Measurements from ENCODE around the gene RNF103. TPM values are rescaled to one million over a fixed set of nuclear protein-coding genes. Genes with fewer than 3 reads are reported as not detected.
A peak's percentile ranks its signal among the peaks of the same experiment; 100 is the strongest.

RNF103 gene
- total and polyA plus RNA-seq, 2 of the 8 experiments (the other 6 are each of a cell fraction or from before 2014, with no cell fraction given) = 3.3 to 7.4 TPM

GRCh38 chr2:86566158-86566820, 57.4 kb downstream of the RNF103 start:
- H2AK5ac ChIP-seq (ENCODE audit: low read depth, low read length) = no peak overlapping the region
- H3K56ac ChIP-seq (replicated peaks; ENCODE audit: insufficient read length, low read depth, low read length) = no peak overlapping the region
- no peaks in the 10 kb centered on the region for H3K36me3 ChIP-seq (ENCODE audit: control insufficient read depth in 2 of 4, insufficient read depth in 4 of 4, low read length in 3 of 4)
- H3K4me3 ChIP-seq (ENCODE audit: extremely low read depth in 1 of 4, insufficient read depth in 2 of 4, low read depth in 3 of 4, low read length in 4 of 4) = no peak overlapping the region
- no peaks in the 10 kb centered on the region for H3K9me3 ChIP-seq (ENCODE audit: insufficient read depth in 2 of 2, low read depth in 1 of 2, low read length in 1 of 2)
- H3K9ac ChIP-seq (replicated peaks in 1 of 4; ENCODE audit: extremely low read depth in 1 of 4, low read depth in 3 of 4, low read length in 3 of 4) = no peak overlapping the region; a peak in 1 of 7 replicates
- WGBS, 2 experiments (ENCODE audit: extremely low coverage in 1 of 2, insufficient coverage in 1 of 2, insufficient read length in 1 of 2, insufficient replicate concordance in 2 of 2, low coverage in 1 of 2, low lambda C conversion rate in 2 of 2, missing lambda C conversion rate in 1 of 2) = 84% methylated on average over 6 of the region's 6 CpGs; no CpG with 5 or more reads in 1 of the 2 experiments
- H3K79me2 ChIP-seq (ENCODE audit: control insufficient read depth in 1 of 2, insufficient read depth in 2 of 2, low read length in 2 of 2) = peaks cover 0 to 13% of the 10 kb centered on the region in 2 experiments; a peak in 2 of 4 replicates
- H2BK5ac ChIP-seq (ENCODE audit: low read depth, low read length) = no peak overlapping the region
- H3K14ac ChIP-seq (ENCODE audit: insufficient read length) = no peak overlapping the region
- no peak overlapping the region for H3K4ac ChIP-seq (replicated peaks; ENCODE audit: insufficient read length, low read depth, low read length)
- H2BK120ac ChIP-seq (replicated peaks; ENCODE audit: low read depth, low read length) = no peak overlapping the region
- H3K23ac ChIP-seq (ENCODE audit: insufficient read length) = no peak overlapping the region
- no peak overlapping the region for H3K18ac ChIP-seq (ENCODE audit: extremely low read depth, low read length)
- H3K23me2 ChIP-seq (ENCODE audit: low read depth, low read length) = peaks cover 5% of the 10 kb centered on the region; the same call in 1 of the 2 replicates
- no peak for FAIRE-seq
- H2AFZ ChIP-seq (ENCODE audit: low read length) = peak overlapping the region; percentile 58; the same call in 1 of the 2 replicates
- peaks cover 0 to 3% (median 0%) of the 10 kb centered on the region in 4 experiments; a peak in 2 of 7 replicates for H3K4me1 ChIP-seq (replicated peaks in 1 of 4; ENCODE audit: control insufficient read depth in 3 of 4, insufficient read depth in 4 of 4, low read length in 3 of 4)
- no peak overlapping the region for H3K27ac ChIP-seq (ENCODE audit: low read depth, low read length)
- 0 out of 2 replicates have a peak overlapping the region, but pooled peaks have one; percentile 4 for H2BK12ac ChIP-seq (ENCODE audit: low read depth, low read length)
- H3K4me2 ChIP-seq (ENCODE audit: insufficient read depth in 1 of 2, low read depth in 2 of 2, low read length in 2 of 2) = no peak overlapping the region
- no peaks in the 10 kb centered on the region for H3K79me1 ChIP-seq (ENCODE audit: low read depth, low read length)
- no peak for DNase-seq (ENCODE audit: low read depth in 1 of 2, low spot score in 2 of 2)
- CTCF ChIA-PET (ENCODE audit: partially characterized antibody) = no interaction called here
- H3K27me3 ChIP-seq (replicated peaks in 1 of 4; ENCODE audit: control insufficient read depth in 3 of 4, extremely low read depth in 1 of 4, insufficient read depth in 3 of 4, low read length in 3 of 4) = peaks cover 0 to 2% (median 0%) of the 10 kb centered on the region in 4 experiments; a peak in 3 of 7 replicates
- no peak overlapping the region for H4K5ac ChIP-seq (ENCODE audit: insufficient read length, low read depth, low read length)
- no peak overlapping the region for H2BK20ac ChIP-seq (ENCODE audit: low read length)
- no peak overlapping the region for H2BK15ac ChIP-seq (ENCODE audit: low read length)
- H4K8ac ChIP-seq (ENCODE audit: extremely low read depth, insufficient read depth, low read length) = no peak overlapping the region
- H4K91ac ChIP-seq (replicated peaks; ENCODE audit: insufficient read length, low read length) = no peak overlapping the region
- POLR2A ChIA-PET (ENCODE audit: partially characterized antibody) = no interaction called here
- no peaks in the 10 kb centered on the region for H4K20me1 ChIP-seq (replicated peaks in 1 of 2; ENCODE audit: control insufficient read depth in 1 of 2, insufficient read depth in 2 of 2, low read length in 2 of 2)
- TF ChIP-seq ATF2 (IDR thresholded peaks at IDR 0.05; ENCODE audit: low read length) = no peak
- TF ChIP-seq KDM4A (IDR thresholded peaks at IDR 0.05; ENCODE audit: low read depth, low read length, severe bottlenecking) = no peak
- no peak for TF ChIP-seq GABPA (IDR thresholded peaks at IDR 0.05; ENCODE audit: borderline replicate concordance, insufficient read depth, low read length)

Measured in H1 (cell line).